SU-DHL-6 (cell line): ENCODE results near the gene NTM.

Experiments
- H2AFZ ChIP-seq: fragments of 200-600 bp; sonication (generic); 2 replicates; pipeline ENCODE4 v1.6.1; 2014; ENCODE audit warnings: low read depth, mild to moderate bottlenecking, moderate library complexity, mixed read lengths, antibody characterized with exemption, low read length; ENCODE audit not compliant: severe bottlenecking
- H3F3A ChIP-seq: fragments of 200-600 bp; shearing (Covaris generic); 2 replicates; pipeline ENCODE4 v1.6.0; 2016; ENCODE audit warnings: antibody characterized with exemption, mild to moderate bottlenecking; ENCODE audit not compliant: insufficient read depth
- H3K27ac ChIP-seq: fragments of 200-600 bp; sonication (generic); 2 replicates; pipeline ENCODE4 v1.5.1; 2016; ENCODE audit warnings: low read depth, mild to moderate bottlenecking, low read length, moderate library complexity, mixed read lengths
- H3K27me3 ChIP-seq: fragments of 200-600 bp; sonication (generic), shearing (Covaris generic); 2 replicates; pipeline ENCODE4 v1.6.0; 2014; ENCODE audit warnings: mild to moderate bottlenecking, low read length
- H3K36me3 ChIP-seq: fragments of 200-600 bp; sonication (generic); 2 replicates; pipeline ENCODE4 v1.6.1; 2014; ENCODE audit warnings: mild to moderate bottlenecking, low read length, mixed read lengths
- H3K4me2 ChIP-seq: fragments of 300-600, 200-600 bp; shearing (Covaris generic), sonication (generic); 2 replicates; pipeline ENCODE4 v1.6.0; 2014; ENCODE audit warnings: low read length, low read depth, mild to moderate bottlenecking; ENCODE audit not compliant: poor library complexity, severe bottlenecking
- H3K4me3 ChIP-seq: fragments of 200-600 bp; sonication (generic); 2 replicates; pipeline ENCODE4 v1.5.1; 2014; ENCODE audit warnings: antibody characterized with exemption, low read length, mild to moderate bottlenecking, mixed read lengths; ENCODE audit not compliant: insufficient read depth, poor library complexity, severe bottlenecking
- H3K79me2 ChIP-seq: fragments of 200-600 bp; sonication (generic); 2 replicates; pipeline ENCODE4 v1.6.1; 2014; ENCODE audit warnings: mild to moderate bottlenecking, low read length, moderate library complexity; ENCODE audit not compliant: insufficient read depth
- H3K9ac ChIP-seq: fragments of 200-600 bp; sonication (generic); 2 replicates; pipeline ENCODE4 v1.7.0; 2014; ENCODE audit warnings: mild to moderate bottlenecking, low read length
- H3K9me2 ChIP-seq: fragments of 200-600 bp; sonication (generic); replicated peaks from 2 replicates; pipeline ENCODE4 v1.6.1; 2014; ENCODE audit warnings: low read length; ENCODE audit not compliant: insufficient read depth
- H3K9me3 ChIP-seq: fragments of 200-600 bp; sonication (generic); 2 replicates; pipeline ENCODE4 v1.6.1; 2014; ENCODE audit warnings: low read length, mixed read lengths; ENCODE audit not compliant: insufficient read depth
- H4K20me1 ChIP-seq: fragments of 200-600 bp; sonication (generic); 2 replicates; pipeline ENCODE4 v1.6.1; 2014; ENCODE audit warnings: low read depth, mild to moderate bottlenecking, antibody characterized with exemption, low read length, moderate library complexity, mixed read lengths
- EZH2phosphoT487 ChIP-seq: fragments of 200-600 bp; sonication (generic), shearing (Covaris generic); conservative IDR thresholded peaks from 2 replicates; pipeline ENCODE4 v1.6.1; 2018; ENCODE audit warnings: mild to moderate bottlenecking, antibody characterized with exemption, low read length, moderate library complexity, mixed read lengths
- TF ChIP-seq, protein P1 (sequence below): fragments of 200-600 bp; sonication (generic); IDR thresholded peaks from one replicate; pipeline ENCODE4 v1.5.1; 2017; ENCODE audit warnings: antibody characterized with exemption, mild to moderate bottlenecking, low read length, moderate library complexity; ENCODE audit not compliant: insufficient read depth, poor library complexity, severe bottlenecking

The NTM gene

DNA sequence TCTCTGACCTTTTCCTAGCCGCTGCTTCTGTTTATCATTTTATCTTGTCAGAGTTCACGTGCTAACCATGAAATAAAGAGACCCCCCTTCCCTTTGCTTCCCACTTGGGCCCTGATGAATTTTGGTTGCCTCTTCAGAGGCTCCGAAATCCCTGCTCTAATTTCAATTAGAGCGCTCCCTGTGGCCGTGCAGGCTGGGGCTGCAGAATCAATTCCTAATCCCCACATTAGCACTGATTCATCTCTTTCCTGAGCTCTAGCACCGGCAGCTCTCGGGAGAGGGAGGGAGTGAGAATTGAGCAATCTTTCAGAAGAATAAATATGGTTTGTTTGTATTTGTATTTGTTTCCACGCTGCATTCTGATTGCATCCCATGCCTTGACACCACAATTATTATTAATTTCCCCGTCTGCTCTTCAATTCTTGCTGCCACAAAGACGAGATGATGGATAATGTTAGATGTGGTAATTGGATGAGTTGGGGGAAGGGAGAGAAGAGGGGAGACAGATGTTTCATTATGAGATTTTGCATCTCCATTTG is 76.9 kb downstream of the NTM start:
- H3K79me2 ChIP-seq: no peaks in the 10 kb centered on the region
- no peak overlapping the region for H3K4me3 ChIP-seq
- H3K36me3 ChIP-seq: no peaks in the 10 kb centered on the region
- no peaks in the 10 kb centered on the region for H3F3A ChIP-seq
- H2AFZ ChIP-seq: no peak overlapping the region
- no peaks in the 10 kb centered on the region for H4K20me1 ChIP-seq
- H3K27me3 ChIP-seq: no peaks in the 10 kb centered on the region
- TF ChIP-seq, protein P1, sequence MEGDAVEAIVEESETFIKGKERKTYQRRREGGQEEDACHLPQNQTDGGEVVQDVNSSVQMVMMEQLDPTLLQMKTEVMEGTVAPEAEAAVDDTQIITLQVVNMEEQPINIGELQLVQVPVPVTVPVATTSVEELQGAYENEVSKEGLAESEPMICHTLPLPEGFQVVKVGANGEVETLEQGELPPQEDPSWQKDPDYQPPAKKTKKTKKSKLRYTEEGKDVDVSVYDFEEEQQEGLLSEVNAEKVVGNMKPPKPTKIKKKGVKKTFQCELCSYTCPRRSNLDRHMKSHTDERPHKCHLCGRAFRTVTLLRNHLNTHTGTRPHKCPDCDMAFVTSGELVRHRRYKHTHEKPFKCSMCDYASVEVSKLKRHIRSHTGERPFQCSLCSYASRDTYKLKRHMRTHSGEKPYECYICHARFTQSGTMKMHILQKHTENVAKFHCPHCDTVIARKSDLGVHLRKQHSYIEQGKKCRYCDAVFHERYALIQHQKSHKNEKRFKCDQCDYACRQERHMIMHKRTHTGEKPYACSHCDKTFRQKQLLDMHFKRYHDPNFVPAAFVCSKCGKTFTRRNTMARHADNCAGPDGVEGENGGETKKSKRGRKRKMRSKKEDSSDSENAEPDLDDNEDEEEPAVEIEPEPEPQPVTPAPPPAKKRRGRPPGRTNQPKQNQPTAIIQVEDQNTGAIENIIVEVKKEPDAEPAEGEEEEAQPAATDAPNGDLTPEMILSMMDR: no peak
- TF ChIP-seq EZH2phosphoT487: no peak
- no peak overlapping the region for H3K4me2 ChIP-seq
- no peaks in the 10 kb centered on the region for H3K9me2 ChIP-seq
- no peaks in the 10 kb centered on the region for H3K9me3 ChIP-seq
- H3K27ac ChIP-seq: no peak overlapping the region
- no peak overlapping the region for H3K9ac ChIP-seq

DNA sequence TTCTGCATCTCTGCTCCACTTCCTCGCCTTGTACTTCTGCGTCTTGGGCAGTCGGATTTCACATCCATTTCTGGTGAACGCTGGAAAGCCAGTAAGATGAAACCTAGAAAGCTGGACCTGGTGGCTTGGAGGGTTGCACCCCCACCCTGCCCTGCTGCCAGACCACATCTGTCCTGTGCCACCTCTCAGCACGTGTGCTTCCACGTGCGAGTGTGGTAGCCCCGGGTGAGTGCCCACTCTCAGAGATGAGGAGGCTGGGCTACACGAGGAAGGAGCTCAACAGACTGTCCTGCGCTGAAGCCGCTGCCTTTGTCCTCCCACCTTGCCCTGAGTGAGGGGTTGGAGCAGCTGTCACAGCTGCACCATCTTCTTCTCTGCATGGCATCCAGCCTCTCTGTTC is 77.5 kb downstream of the NTM start:
- TF ChIP-seq, protein P1: no peak
- TF ChIP-seq EZH2phosphoT487: no peak
- Histone ChIP-seq H3K27me3 (no peaks in the 10 kb centered on the region), H3K79me2 (no peaks in the 10 kb centered on the region), H3K36me3 (no peaks in the 10 kb centered on the region), H3K27ac (no peak overlapping the region), H3K9me2 (no peaks in the 10 kb centered on the region), H3K9me3 (no peaks in the 10 kb centered on the region), H3F3A (no peaks in the 10 kb centered on the region), H3K4me3 (no peak overlapping the region), H2AFZ (no peak overlapping the region), H4K20me1 (no peaks in the 10 kb centered on the region), H3K9ac (no peak overlapping the region), H3K4me2 (no peak overlapping the region)

DNA sequence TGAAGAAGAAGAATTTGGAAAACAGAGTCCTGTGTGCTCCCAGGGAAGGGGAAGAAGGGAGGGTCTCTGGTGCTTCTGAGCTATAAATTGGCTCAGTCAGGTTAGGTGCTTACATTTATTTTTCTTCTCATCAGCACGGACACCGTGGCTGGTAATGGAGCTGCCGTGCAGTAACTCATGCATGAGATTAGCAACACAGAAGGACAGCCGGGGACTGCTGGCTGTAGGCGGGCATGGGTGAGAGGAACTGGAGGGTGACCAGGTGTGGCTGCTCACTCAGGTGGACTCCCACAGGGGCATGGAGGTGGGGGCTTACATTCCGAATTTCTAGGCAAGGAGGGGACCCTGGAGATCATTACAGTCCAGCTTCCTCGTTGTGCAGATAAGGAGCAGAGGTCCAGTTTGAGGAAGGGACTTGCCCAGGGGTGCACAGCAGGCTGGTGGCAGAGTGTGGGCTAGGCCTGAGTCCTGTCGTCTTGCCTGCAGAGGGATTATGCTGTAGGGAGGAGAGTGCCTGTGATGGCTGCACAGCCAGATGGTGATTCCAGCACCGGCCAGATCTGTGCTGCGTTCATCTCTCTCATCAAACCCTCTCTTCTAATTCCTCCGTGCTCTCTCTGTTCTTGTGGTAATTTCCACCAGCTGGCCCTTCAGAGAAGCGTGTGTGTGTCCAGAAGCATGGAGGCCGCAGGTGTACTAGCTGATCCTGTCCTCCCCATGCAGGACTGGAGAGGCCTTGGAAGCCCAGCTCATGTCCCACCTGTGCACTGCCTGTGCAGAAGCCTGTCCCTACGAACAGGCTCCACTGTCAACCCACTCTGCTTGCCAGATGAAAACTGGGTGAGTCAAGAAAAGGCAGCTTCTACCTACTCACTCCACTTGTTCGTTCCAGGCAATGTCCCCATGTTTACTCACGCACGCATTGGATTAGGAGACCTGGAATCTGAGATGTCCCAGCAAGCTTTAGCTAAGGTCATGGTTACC is 78.9 kb downstream of the NTM start:
- Histone ChIP-seq H3K79me2 (no peaks in the 10 kb centered on the region), H3K4me3 (no peak overlapping the region), H2AFZ (no peak overlapping the region), H3K9me3 (no peaks in the 10 kb centered on the region), H3K9me2 (no peaks in the 10 kb centered on the region), H3F3A (no peaks in the 10 kb centered on the region), H3K9ac (no peak overlapping the region), H3K4me2 (no peak overlapping the region), H3K36me3 (no peaks in the 10 kb centered on the region), H4K20me1 (no peaks in the 10 kb centered on the region), H3K27ac (no peak overlapping the region), H3K27me3 (no peaks in the 10 kb centered on the region)
- no peak for TF ChIP-seq EZH2phosphoT487
- TF ChIP-seq, protein P1: no peak
